GF-D8 (cell line): ENCODE data around the gene KCTD2.

Experiments used
- DNase-seq: peaks from one replicate; lab custom pipeline; 2025; lab: John Stamatoyannopoulos, UW

Gene KCTD2

DNA sequence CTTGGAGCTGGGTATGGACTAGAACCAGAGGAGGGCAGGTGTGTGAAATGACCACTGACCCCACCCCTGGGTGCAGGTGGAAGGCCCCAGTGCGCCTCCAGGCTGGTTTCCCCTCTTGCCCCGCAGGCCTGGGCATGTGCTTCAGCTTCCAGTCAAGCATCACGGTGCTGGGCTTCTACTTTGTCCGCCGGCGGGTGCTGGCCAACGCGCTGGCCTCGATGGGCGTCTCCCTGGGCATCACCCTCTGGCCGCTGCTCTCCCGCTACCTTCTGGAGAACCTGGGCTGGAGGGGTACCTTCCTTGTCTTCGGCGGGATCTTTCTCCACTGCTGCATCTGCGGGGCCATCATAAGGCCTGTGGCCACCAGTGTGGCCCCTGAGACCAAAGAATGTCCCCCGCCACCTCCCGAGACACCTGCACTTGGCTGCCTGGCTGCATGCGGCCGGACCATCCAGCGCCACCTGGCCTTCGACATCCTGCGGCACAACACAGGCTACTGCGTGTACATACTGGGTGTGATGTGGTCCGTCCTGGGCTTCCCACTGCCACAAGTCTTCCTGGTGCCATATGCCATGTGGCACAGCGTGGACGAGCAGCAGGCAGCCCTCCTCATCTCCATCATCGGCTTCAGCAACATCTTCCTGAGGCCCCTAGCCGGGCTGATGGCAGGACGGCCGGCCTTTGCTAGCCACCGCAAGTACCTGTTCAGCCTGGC lies 53.0 kb downstream of the KCTD2 start:
- no peak for DNase-seq

DNA sequence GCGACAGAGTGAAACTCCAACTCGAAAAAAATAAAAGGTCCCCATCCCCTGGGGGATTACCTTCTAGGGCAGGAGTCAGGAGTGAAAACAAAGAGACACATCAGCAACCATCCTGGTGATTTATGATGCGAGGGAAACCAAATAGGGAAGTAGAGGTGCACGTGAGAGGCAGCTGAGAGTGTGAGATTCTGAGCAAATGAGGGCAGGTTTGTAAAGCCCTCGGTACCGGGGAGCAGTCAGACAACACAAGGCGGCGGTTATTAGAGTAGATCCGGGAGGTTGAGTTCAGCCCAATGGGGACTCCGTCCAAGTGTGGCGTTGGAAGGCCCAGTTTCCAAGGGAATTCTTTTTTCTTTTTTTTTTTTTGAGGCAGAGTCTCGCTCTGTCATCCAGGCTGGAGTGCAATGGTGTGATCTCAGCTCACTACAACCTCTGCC lies 55.4 kb downstream of the KCTD2 start:
- peak; percentile 39 for DNase-seq

- no peak for DNase-seq
Observed at GRCh38 chr17:75103601-75104554, 56.9 kb downstream of the KCTD2 start.

DNA sequence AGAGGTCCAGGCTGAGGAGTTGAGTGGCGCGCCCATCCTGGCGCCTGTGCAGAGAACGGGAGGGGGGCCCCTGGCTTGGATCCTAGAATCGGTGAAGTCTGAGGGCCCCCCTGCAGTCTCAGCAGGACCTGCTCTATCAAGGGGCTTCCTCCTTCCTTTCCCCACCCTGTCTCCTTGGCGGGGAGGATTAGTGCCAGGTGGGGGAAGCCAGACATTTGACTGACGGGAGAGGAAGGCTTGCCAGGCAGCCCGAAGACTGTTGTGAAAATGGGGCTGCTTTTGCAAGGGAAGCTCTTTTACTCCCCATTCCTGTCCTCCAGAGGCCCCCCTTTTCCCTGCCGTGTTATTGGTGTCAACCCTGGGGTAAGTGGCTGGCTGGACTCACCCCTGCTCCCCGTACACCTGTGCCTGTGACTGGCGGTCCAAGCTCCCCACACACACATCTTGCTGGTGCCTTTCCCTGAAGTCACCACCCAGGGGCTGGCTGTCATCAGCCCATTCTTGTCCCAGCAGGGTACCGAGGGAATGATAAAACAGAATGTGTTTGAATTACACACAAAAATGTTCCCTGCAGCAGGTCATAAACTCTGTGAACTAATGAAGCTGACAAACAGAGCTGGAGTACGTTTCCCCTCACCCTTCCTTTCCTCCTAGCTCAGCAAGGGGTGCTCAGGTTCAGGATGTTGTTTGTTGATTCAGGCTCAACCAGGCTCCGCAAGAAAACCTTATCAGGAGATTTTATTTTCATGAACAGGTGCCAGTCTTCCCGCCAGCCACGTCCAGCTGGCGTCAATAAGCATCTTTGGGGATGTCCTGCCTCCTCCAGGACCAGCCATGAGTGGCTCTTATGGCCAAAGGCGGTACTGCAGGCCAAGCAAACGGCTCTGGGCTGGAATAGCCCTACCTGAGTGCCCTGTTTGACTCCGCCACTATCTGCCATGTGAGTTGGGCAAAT lies 58.4 kb downstream of the KCTD2 start:
- DNase-seq, result no peak

GRCh38 chr17:75108193-75108592 lies 61.2 kb downstream of the KCTD2 start:
- no peak for DNase-seq

GRCh38 chr17:75109046-75109406 lies 62.0 kb downstream of the KCTD2 start:
- no peak for DNase-seq

GRCh38 chr17:75109407-75110233 lies 62.6 kb downstream of the KCTD2 start, which contains the start of gene ARMC7:
TSS of gene ARMC7 (plus strand) at chr17:75109969. CDS start at chr17:75110289, 320 bp downstream.
- peak; percentile 54 for DNase-seq

DNA sequence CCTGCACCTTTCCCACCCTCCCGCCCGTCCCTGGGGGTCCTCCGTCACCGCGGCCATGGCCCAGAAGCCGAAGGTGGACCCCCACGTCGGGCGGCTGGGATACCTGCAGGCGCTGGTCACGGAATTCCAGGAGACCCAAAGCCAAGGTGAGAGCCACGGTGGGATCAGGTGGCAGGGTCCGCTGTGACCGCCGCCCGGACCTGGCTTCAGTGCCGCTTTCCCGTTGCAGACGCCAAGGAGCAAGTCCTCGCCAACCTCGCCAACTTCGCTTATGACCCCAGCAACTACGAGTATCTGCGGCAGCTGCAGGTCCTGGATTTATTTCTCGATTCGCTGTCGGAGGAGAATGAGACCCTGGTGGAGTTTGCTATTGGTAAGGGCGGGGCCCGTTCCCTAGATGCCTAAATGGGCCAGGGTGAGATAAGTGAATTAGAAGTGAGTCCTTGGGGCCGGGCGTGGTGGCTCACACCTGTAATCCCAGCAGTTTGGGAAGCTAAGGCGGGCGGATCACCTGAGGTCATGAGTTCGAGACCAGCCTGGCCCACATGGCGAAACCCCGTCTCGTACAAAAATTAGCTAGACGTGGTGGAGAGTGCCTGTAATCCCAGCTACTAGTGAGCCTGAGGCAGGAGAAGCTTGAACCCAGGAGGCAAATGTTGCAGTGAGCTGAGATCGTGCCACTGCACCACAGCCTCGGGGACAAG lies 63.4 kb downstream of the KCTD2 start:
- DNase-seq, result no peak

DNA sequence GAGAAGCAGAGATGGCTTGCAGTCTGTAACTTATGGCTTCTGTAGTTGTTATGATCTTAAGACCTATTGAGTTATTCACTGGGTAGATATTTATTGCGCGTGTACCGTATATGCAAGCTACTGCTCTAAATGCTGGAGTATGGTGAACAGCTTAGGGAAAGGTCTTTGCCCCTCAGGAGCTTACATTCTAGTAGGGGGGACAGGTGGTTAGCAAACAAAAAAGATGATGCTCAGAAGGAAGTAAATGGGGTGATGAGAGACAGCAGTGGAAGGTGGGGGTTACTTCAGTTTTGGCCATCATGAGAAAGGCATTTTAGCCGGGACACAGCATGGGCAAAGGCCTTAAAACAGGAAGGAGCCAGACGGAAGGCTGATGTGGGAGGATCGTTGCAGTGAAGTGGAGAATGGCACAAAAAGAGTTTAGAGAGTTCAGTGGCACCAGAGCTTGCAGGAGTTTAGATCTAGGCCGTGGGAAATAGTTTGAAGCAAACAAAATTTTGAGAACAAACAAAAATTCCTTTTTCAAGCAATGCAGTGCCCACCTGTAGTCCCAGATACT lies 64.8 kb downstream of the KCTD2 start:
- no peak for DNase-seq

DNA sequence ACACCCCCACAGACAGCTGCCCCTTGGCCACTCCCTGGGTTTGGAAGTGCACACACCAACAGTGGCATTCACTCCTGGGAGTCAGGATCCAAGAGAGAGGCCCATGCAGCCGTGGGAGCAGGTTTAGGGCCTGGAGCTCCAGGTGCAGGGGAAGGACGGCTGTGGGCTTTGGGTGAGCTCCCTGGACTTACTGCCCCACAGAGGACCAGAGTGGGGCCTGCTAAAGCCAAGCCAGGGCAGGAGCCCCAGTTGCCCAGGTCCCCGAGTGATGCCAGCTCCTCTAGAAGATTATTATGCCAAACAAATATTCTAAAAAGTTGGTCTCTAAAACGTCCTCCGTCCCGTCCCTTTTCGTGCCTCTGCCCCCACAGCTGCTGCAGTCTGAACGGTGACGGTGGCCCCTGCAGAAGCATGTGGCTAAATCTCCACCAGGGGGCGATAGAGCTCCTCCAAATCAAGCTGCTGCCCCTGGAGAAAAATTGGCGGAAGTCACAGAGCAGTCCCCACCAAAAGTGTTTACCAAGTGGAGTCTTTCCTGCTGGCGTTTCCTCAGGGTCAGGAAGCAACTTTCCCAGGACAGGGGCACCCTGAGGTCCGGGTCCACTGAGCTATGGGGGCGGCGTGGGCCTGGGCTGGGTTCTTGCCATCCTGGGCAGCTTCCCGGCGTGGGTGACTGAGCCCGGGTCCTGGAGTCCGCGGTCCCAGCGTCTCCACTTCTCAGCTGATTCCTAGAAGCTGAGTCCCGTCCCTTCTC lies 67.0 kb downstream of the KCTD2 start:
- peak; percentile 71 for DNase-seq

GRCh38 chr17:75114552-75115314 lies 67.7 kb downstream of the KCTD2 start:
- DNase-seq, result no peak
